CD4-positive, alpha-beta T cell treated with Interferon gamma for 1 hour (primary cell): ENCODE results near the gene HDAC10.

Experiments used
- DNase-seq: peaks from one replicate; pipeline ENCODE4 v3.0.0-alpha.2; 2020

HDAC10 gene

DNA sequence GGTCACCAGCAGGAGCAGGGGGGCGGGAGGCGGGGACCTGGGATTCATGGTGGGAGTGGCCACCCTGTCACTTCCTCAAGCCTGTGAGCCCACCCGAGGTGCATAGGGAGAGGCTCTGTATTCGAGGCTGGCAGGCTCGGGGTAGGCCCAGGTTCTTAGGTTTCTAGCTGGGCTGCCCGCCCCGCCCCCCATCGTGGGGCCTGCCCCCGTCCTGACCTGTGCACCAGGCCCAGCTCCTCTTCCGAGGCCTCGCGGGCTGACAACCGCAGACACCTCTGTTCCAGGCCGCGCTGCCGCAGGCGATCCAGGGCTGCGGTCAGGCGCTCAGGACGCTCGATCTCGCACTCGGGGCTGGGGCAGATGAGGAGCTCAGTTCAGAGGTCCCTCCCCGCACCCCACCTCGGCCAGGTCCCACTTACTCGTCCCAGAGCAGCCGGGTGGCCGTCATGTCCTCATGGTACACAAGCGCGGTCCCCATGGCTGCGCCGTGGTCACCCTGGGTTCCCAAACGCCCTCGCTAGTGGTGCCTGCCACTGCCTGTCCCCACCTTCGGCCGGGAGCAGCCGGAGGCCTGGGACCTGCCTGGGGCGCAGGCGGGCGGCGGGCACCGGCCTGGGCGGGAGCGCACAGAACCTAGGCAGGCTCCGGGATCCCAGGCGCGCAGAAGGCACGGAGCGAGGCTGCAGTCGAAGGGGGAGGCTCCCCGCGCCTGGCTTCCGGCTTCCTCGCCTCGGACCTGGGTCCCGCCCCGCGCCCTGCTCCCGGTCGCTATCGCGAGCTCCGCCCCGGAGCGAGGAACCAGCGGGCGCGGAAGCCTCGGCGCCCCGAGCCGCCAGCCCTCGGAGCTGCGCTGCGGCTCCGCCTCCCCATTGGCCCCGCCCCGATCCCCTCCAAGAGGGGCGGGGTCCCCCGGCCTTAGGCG, at the start of gene HDAC10:
TSS of gene HDAC10 (minus strand) at position 711 of the 922 bp plus-strand sequence. CDS start at position 478, 233 bp downstream.
- peak; percentile 80 for DNase-seq

GRCh38 chr22:50300620-50301257, 49.7 kb upstream of the HDAC10 start:
- no peak for DNase-seq

DNA sequence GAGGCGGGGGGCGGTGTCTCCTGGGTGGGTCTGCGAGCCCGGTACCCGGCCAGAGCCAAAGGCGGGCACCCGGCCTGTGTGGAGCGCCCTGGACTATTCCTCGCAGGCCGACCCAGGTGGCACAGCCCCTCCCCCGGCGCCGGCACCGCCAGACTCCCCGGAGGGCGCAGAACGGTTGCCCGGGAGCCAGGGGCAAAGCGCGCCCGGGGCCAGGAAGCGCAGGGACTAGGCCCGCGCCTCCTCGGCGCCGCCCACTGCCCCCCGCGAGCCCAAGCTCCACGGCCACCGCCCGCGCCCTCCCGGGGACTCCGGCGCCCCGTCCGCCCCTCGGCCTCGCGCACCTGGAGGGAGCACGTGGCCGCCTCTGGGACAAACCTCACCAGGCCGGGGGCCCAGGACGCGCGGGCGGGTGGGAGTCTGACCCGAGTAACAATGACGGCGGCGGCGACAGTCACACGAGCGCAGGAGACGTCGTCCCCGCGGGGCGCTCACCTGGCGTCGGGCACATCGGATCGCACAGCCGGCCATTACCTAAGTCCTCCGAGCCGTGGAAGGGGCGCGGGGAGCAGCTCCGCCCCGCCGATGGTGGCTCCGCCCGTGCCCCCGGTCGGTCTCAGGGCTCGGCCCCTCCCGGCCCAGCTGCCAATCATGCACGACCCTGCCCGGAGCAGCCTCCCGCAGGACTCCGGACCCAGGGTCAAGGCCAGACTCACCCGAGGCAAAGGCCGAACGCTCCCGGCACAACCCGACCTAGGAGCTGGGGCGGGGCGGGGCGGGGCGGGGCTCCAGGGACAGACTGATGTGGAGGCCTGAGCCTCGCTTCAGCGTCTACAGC, 48.9 kb upstream of the HDAC10 start:
- DNase-seq = no peak

DNA sequence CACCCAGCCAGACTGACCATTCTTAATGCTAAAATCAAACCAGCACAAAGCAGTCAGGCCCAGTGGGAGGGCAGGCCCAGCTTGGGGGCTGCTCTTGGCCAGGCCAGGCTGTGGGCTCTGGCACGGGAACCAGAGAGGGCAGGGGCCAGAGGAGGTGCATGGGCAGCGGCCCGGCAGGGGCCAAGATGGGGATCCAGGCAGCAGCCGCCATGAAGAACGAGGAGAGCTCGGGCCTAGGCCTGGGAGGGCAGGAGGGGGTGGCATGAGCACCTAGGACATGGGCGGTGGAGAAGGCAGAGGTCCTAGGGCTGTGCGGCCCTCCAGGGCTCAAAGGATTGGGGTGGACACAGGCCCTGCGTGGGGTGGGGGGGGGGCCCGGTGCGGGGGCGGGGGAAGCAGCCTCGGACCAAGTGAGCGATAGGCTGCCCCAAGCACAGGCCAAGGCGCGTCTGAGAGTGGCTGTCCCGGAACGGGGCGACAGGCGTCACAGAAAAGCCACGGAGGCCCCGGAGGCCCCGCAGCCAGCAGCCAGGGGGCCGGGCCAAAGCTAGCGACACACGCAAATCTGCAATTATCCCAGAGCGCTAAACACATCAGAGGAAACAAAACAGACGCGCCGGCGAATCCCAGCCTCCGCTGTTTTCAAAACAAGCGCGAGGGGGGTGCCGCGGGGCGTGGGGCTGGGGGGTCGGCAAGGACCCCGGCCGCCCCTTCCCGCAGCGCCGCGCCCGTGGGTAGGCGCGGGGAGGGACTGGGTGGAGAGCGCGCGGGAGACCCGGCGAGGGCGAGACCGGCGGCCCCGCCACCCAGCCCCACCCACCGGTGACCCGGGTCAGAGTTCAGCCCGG, 48.1 kb upstream of the HDAC10 start:
- DNase-seq = no peak

DNA sequence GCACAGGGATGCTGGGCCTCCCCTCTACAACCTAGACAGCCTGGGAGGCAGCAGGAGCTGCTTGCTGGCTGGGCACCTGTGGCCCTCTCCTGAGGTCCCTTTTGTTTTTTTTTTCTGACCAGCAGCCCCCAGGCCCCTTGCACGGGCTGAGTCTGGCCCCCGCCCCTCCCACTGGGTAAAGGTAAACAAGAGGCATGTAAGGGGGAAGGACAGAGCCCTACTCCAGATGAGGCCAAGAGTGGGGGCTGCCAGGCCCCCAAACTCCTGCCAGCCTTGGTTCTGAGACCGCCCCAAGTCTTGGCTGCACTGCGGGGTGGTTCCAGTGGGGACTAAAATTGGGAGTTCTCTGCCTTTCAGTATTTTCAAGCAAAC, 47.2 kb upstream of the HDAC10 start:
- DNase-seq = no peak

GRCh38 chr22:50297510-50298265, 46.6 kb upstream of the HDAC10 start:
- DNase-seq = no peak

- DNase-seq = no peak
These were observed 45.8 kb upstream of the HDAC10 start for GRCh38 chr22:50296658-50297490.

- DNase-seq = no peak
These were observed 43.2 kb upstream of the HDAC10 start for GRCh38 chr22:50294319-50294656.

GRCh38 chr22:50293441-50294318, 42.6 kb upstream of the HDAC10 start:
- DNase-seq = peak; percentile 38

DNA sequence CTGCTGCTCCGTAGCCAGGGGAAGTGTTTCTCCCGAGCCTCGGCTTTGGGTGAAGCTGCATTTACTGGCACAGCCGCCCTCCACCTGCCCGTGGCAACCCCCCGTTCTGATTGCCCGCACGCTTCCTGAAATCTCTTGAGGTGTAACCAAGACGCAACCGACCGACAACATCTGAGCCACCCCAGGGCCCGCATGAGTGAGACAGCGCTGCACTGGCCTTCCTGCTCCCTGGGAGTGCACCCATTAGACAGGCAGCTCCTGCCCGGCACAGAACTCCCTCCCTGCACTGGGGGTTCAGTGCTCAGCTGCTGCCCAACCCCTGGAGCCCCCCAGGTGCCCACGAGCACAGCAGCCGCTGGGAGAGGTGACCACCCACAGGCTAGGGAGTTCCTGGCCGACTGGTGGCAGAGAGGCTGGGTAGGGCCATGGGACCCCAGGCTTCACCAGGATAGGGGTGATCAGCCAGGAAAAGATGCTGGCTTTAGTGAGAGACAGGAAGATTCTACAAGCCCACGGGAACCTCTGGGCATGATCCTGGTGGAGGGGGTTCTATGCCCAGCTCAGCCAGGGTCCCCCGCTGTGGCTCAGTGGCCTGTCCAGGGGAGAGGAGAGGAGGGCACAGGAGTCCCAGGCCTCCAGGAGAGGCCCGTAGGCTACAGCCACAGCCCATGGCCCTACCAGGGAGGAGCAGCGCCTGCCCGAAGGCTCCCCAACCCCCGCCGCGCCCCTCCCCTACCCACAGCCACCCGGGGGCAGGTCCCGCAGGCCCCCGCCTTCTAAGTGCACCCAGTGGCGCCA, 41.8 kb upstream of the HDAC10 start:
- DNase-seq = peak; percentile 36

DNA sequence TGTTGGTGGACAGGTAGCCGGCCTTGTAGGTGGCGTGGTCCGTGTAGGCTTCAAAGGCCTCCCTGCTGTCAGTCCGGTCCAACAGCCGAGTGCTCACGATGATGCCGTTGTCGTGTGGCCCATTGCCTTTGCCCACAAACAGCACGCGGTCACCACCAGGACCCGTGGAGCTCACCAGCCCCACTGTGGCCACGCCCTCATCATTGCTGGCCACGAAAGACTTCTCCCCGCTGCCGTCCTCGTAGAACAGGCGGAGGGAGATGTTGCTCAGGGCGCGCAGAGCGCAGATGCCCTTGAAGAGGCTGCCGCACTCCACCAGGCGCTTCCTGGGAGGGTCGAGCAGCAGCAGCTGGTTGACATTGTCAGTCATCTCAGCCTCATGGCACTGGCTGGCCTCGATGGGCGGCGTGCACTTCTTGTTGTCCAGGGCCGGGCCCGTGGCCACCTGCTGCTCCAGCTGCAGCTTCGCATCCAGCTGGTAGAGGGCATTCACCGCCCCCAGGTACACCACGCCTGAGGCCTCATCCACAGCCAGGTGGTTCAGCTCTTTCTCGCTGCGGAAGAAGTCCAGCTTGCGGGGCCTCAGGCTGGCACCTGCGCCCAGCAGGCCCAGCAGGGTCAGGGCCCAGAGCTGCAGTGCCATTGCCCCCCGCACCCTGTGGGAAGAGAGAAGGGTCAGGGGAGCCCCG, 39.0 kb upstream of the HDAC10 start:
- DNase-seq = no peak

GRCh38 chr22:50289151-50289941, 38.3 kb upstream of the HDAC10 start:
- no peak for DNase-seq

DNA sequence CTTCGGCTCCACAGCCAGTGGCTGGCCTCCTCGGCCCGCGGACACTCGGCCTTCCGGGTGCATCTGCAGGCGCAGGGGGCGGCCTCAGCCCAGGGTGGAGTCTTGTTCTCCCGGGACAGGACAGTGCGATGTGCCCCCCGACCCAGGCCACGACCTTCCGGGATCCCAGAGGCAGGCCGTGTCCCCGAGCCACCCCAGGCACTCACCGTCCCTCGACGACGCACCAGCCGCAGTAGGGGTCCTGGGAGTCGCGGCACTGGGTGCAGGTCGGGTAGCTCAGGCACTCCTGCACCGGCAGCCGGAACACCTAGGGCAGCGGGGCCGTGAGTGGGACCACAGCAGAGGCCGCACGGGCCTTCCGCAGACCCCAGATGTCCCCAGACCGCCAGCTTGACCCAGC, 36.7 kb upstream of the HDAC10 start:
- no peak for DNase-seq

DNA sequence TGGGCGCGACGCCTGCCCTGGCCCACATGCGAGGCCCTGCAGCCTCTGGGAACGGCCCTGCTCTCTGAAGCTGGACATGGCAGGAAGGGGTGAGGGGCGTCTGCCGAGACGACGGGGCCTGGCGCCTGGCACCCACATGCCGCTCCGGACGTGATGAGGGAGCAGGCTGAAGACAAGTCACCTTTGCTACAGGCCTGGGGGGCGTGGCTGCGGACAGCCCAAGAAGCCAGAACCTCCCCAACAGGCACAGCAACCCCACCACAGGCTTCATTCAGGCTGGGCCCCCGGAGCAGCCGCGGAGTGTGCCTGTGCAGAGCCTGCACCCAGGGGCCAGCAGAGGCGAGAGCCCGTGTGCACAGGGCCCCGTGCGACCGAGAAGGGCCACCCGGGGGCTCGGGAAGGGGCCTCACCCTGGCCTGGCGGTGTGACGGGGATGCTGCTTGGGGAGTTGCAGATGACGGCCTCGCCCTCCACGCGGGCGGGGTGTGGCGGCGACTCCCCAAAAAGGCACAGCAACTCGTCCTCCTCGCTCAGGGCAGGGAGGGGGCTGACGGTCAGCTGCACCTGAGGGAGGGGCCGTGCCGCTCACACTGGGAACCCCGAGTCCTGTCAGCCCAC, 35.7 kb upstream of the HDAC10 start:
- no peak for DNase-seq

DNA sequence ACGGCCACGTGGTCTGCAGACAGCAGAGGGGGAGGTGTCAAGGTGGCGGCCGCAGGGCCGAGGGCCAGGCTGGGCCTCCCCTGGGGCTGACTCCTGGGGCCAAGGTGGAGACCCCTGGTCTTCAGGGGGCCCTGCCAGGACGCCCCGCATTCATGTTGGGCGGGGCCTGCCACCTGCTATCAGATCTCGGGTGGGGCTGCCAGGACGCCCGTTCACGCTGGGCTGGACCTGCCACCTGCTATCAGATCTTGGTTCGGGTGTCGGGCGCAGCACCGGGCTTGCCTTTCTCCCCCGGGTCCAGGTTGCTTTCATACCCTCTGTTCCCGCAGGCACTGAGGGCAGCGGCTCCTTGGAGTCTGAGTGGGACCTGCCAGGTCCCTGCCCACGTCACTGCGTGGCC, 35.2 kb upstream of the HDAC10 start:
- DNase-seq = no peak

DNA sequence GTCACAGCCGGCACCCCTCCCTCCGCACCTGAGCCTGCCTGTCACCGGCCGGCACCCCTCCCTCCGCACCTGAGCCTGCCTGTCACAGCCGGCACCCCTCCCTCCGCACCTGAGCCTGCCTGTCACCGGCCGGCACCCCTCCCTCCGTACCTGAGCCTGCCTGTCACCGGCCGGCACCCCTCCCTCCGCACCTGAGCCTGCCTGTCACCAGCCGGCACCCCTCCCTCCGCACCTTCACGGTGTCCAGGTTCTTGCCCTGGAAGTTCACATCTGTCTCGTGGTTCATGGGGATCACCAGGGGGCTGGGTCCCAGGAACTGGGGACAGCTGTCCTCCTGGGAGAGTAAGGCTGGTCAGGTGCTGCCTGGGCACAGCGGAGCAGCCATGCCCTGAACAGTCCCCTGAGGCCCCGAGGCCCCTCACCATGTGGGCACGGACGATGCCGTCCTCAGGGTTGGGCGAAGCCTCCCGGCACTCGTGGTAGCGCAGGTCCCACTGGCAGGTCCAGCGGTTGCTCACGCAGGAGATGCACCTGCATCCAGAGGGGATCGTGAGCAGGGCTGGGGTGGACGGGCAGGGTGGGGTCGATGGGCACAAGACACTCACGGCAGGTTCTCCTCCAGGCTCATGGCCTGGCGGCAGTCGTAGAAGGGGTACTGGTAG, 34.6 kb upstream of the HDAC10 start:
- no peak for DNase-seq
